Loucy (cell line): ENCODE data around the gene LIPC.

ENCODE experiments used
- H2AFZ ChIP-seq: fragments of 200-600 bp; sonication (generic); 2 replicates; pipeline ENCODE4 v1.6.0; 2016; ENCODE audit warnings: antibody characterized with exemption, mild to moderate bottlenecking, low read length, moderate library complexity
- H3F3A ChIP-seq: fragments of 200-600 bp; 2 replicates; pipeline ENCODE4 v1.6.0; 2016; ENCODE audit warnings: antibody characterized with exemption, low read depth, mild to moderate bottlenecking
- H3K27me3 ChIP-seq: fragments of 200-600 bp; sonication (generic); 2 replicates; pipeline ENCODE4 v1.6.1; 2014; ENCODE audit warnings: low read length, mild to moderate bottlenecking; ENCODE audit not compliant: insufficient read depth, poor library complexity, severe bottlenecking
- H3K36me3 ChIP-seq: fragments of 200-600 bp; sonication (generic); 2 replicates; pipeline ENCODE4 v1.6.1; 2016; ENCODE audit warnings: low read length; ENCODE audit not compliant: insufficient read depth
- H3K4me1 ChIP-seq: fragments of 200-600 bp; sonication (generic); 2 replicates; pipeline ENCODE4 v1.5.1; 2014; ENCODE audit warnings: low read length, mild to moderate bottlenecking; ENCODE audit not compliant: insufficient read depth, poor library complexity, severe bottlenecking
- H3K4me2 ChIP-seq: fragments of 200-600 bp; sonication (generic); 2 replicates; pipeline ENCODE4 v1.6.0; 2014; ENCODE audit warnings: antibody characterized with exemption, low read length, low read depth, mild to moderate bottlenecking; ENCODE audit not compliant: poor library complexity, severe bottlenecking
- H3K4me3 ChIP-seq: fragments of 200-600 bp; sonication (generic); 2 replicates; pipeline ENCODE4 v1.5.1; 2014; ENCODE audit warnings: low read length, mild to moderate bottlenecking, mixed read lengths; ENCODE audit not compliant: poor library complexity, severe bottlenecking
- H3K79me2 ChIP-seq: fragments of 200-600 bp; sonication (generic); 2 replicates; pipeline ENCODE4 v1.6.1; 2014; ENCODE audit warnings: low read length; ENCODE audit not compliant: insufficient read depth
- H3K9ac ChIP-seq: fragments of 200-600 bp; sonication (generic); 2 replicates; pipeline ENCODE4 v1.6.0; 2014; ENCODE audit warnings: mild to moderate bottlenecking, low read depth, low read length, moderate library complexity; ENCODE audit not compliant: poor library complexity, severe bottlenecking
- H3K9me2 ChIP-seq: fragments of 200-600 bp; sonication (generic); replicated peaks from 2 replicates; pipeline ENCODE4 v1.6.1; 2016; ENCODE audit warnings: low read depth, low read length, mixed read lengths
- H3K9me3 ChIP-seq: fragments of 200-600 bp; sonication (generic); 2 replicates; pipeline ENCODE4 v1.6.1; 2014; ENCODE audit warnings: mild to moderate bottlenecking, antibody characterized with exemption, low read length, low read depth; ENCODE audit not compliant: insufficient read depth
- H4K20me1 ChIP-seq: fragments of 200-600 bp; sonication (generic); 2 replicates; pipeline ENCODE4 v1.6.0; 2014; ENCODE audit warnings: antibody characterized with exemption, low read length, mild to moderate bottlenecking; ENCODE audit not compliant: insufficient read depth, poor library complexity, severe bottlenecking
- CTCF ChIP-seq: fragments of 200-600 bp; sonication (generic); conservative IDR thresholded peaks from 2 replicates; pipeline ENCODE4 v1.5.1; 2014; ENCODE audit warnings: mild to moderate bottlenecking, antibody characterized with exemption, low read length
- EZH2phosphoT487 ChIP-seq: fragments of 200-600 bp; IDR thresholded peaks from 2 replicates; pipeline ENCODE4 v1.6.1; 2018; ENCODE audit warnings: antibody characterized with exemption, mild to moderate bottlenecking, moderate library complexity, borderline replicate concordance

LIPC gene

GRCh38 chr15:58447271-58448010 is 15.7 kb downstream of the LIPC start:
- no peaks in the 10 kb centered on the region for H4K20me1 ChIP-seq
- H3K4me2 ChIP-seq, result no peak overlapping the region
- H3K9me2 ChIP-seq, result no peaks in the 10 kb centered on the region
- peaks cover 21% of the 10 kb centered on the region for H3K4me1 ChIP-seq
- no peak overlapping the region for H3K9ac ChIP-seq
- no peaks in the 10 kb centered on the region for H3F3A ChIP-seq
- H2AFZ ChIP-seq, result no peak overlapping the region
- TF ChIP-seq CTCF (no peak), EZH2phosphoT487 (no peak)
- no peaks in the 10 kb centered on the region for H3K9me3 ChIP-seq
- no peaks in the 10 kb centered on the region for H3K36me3 ChIP-seq
- H3K4me3 ChIP-seq, result no peak overlapping the region
- no peaks in the 10 kb centered on the region for H3K27me3 ChIP-seq
- no peaks in the 10 kb centered on the region for H3K79me2 ChIP-seq

- H3K79me2 ChIP-seq, result no peaks in the 10 kb centered on the region
- no peak overlapping the region for H3K4me3 ChIP-seq
- no peak overlapping the region for H3K4me2 ChIP-seq
- TF ChIP-seq CTCF (no peak), EZH2phosphoT487 (no peak)
- H3K9ac ChIP-seq, result no peak overlapping the region
- no peaks in the 10 kb centered on the region for H3F3A ChIP-seq
- no peaks in the 10 kb centered on the region for H3K9me2 ChIP-seq
- H3K27me3 ChIP-seq, result no peaks in the 10 kb centered on the region
- peaks cover 28% of the 10 kb centered on the region for H3K4me1 ChIP-seq
- no peaks in the 10 kb centered on the region for H3K36me3 ChIP-seq
- no peaks in the 10 kb centered on the region for H4K20me1 ChIP-seq
- no peaks in the 10 kb centered on the region for H3K9me3 ChIP-seq
- H2AFZ ChIP-seq, result no peak overlapping the region
Observed at GRCh38 chr15:58448331-58448730, 16.5 kb downstream of the LIPC start.

DNA sequence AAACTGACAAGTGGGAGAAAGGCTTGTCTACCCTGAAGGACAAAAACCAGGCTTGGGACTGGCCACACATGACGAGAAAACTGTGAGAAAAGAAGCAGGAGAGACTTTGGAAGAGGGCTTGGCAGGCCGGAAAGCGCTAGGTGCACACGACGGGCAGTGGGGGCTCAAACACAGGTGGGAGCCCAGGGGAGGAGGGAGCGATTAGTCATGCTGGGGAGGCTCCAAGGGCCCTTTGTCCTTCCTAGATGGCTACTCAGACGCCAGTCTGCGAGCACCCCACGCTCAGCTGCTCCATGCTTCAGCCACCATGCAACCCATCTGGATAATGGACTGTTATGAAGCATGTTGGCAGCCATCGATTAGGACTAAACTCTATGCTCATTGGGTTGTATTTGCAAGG is 17.1 kb downstream of the LIPC start:
- Histone ChIP-seq H3K4me1 (peaks cover 31% of the 10 kb centered on the region), H3K9ac (no peak overlapping the region), H3K9me3 (no peaks in the 10 kb centered on the region), H3K9me2 (no peaks in the 10 kb centered on the region), H3K4me3 (no peak overlapping the region), H3K79me2 (no peaks in the 10 kb centered on the region), H3F3A (no peaks in the 10 kb centered on the region), H4K20me1 (no peaks in the 10 kb centered on the region), H3K27me3 (no peaks in the 10 kb centered on the region), H3K36me3 (no peaks in the 10 kb centered on the region), H2AFZ (no peak overlapping the region), H3K4me2 (no peak overlapping the region)
- TF ChIP-seq EZH2phosphoT487 (no peak), CTCF (no peak)
